Activated CD4-positive, alpha-beta T cell treated with anti-CD3 and anti-CD28 coated beads for 36 hours (primary cell): ENCODE data around the gene WNT6. TPM values are rescaled to one million over a fixed set of nuclear protein-coding genes. Genes with fewer than 3 reads are reported as not detected.

Experiments
- ATAC-seq: fragments of 200-7000 bp; cut with Tn5 transposase; one replicate; pipeline ENCODE4 v1.10.0; 2021; ENCODE audit warnings: mild to moderate bottlenecking, moderate library complexity
- CTCF ChIA-PET: fragments of 350-600 bp; sonication (Branson Sonifier 250); formaldehyde crosslinking; loops from one replicate; lab custom pipeline; 2021; ENCODE audit warnings: antibody characterized with exemption; lab: Charles Lee
- POLR2A ChIA-PET: fragments of 350-600 bp; sonication (Branson Sonifier 250); formaldehyde crosslinking; loops from one replicate; lab custom pipeline; 2021; ENCODE audit warnings: antibody characterized with exemption, inconsistent platforms; lab: Charles Lee
- DNase-seq: peaks from one replicate; pipeline ENCODE4 v3.0.0-alpha.2; 2020
- H3K27ac Mint-ChIP-seq: one replicate; pipeline ENCODE4 v1.8.0; 2021; ENCODE audit warnings: mixed read lengths
- H3K27me3 Mint-ChIP-seq: one replicate; pipeline ENCODE4 v1.8.0; 2021; ENCODE audit warnings: mixed read lengths
- H3K36me3 Mint-ChIP-seq: one replicate; pipeline ENCODE4 v1.8.0; 2021; ENCODE audit warnings: low read depth, mixed read lengths
- H3K4me1 Mint-ChIP-seq: one replicate; pipeline ENCODE4 v1.8.0; 2021; ENCODE audit warnings: mixed read lengths
- H3K4me3 Mint-ChIP-seq: one replicate; pipeline ENCODE4 v1.8.0; 2021; ENCODE audit warnings: mild to moderate bottlenecking, moderate library complexity, mixed read lengths
- H3K9me3 Mint-ChIP-seq: one replicate; pipeline ENCODE4 v1.8.0; 2021; ENCODE audit warnings: low read depth, mixed read lengths
- intact Hi-C, 2 experiments: fragments of 100-400 bp; cut with DNase I in 1 of 2; cut with micrococcal nuclease in 1 of 2; formaldehyde crosslinking; loops; one replicate each; pipeline versions ENCODE4 v1.14.2 to v1.15.1; 2022 to 2024; cut with DNase I, micrococcal nuclease
- total RNA-seq, 2 experiments: library from RNA; stranded (reverse); gene quantifications; one replicate each; pipeline ENCODE4 v1.2.3, GENCODE V29; 2021

WNT6 gene
- total RNA-seq, 2 experiments from 2014 or later = 0.30 TPM; not detected in 1

DNA sequence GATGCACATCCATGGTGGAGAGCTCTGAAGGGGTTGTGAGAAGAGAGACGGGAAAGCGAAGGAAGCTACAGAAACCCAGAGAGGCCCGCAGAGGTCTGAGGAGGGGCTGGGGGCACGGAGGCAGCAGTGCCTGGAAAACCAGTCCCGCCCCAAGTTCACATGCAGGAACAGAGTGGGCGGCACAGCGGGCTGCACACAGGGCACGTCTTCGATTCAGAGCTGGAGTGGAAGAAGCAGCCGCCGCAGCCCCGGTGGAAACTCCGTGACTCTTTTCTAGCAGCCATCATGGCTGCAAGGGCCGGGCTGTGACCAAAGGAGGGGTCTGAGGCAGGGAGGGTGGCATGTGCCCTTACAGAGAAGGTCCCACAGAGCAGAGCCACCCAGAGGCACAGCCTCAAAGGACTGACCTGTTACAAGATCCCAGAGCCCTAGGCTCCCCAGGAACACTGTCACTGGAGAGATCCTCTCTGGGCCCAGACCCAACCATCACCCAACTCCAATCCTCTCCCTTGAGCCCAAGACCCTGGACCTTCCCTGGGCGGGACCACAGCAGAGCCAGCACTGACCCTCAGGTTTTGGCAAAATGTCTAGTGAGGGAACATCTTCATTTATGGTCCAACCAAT is 38.7 kb upstream of the WNT6 start:
- H3K27ac Mint-ChIP-seq = no peak overlapping the region
- no peaks in the 10 kb centered on the region for H3K36me3 Mint-ChIP-seq
- H3K9me3 Mint-ChIP-seq = no peaks in the 10 kb centered on the region
- H3K27me3 Mint-ChIP-seq = peaks cover 10% of the 10 kb centered on the region
- DNase-seq (no peak), ATAC-seq (no peak)
- H3K4me1 Mint-ChIP-seq = no peaks in the 10 kb centered on the region
- ChIA-PET CTCF (interaction anchor here (0.7 kb wide), 1 partner anchor 10 kb away, joined by 3 read pairs; no protein-coding TSS in a partner anchor), POLR2A (interaction anchor here (0.5 kb wide), 1 partner anchor 117 kb away, joined by 3 read pairs; no protein-coding TSS in a partner anchor)
- H3K4me3 Mint-ChIP-seq = no peak overlapping the region
- intact Hi-C loops = no loop called here

DNA sequence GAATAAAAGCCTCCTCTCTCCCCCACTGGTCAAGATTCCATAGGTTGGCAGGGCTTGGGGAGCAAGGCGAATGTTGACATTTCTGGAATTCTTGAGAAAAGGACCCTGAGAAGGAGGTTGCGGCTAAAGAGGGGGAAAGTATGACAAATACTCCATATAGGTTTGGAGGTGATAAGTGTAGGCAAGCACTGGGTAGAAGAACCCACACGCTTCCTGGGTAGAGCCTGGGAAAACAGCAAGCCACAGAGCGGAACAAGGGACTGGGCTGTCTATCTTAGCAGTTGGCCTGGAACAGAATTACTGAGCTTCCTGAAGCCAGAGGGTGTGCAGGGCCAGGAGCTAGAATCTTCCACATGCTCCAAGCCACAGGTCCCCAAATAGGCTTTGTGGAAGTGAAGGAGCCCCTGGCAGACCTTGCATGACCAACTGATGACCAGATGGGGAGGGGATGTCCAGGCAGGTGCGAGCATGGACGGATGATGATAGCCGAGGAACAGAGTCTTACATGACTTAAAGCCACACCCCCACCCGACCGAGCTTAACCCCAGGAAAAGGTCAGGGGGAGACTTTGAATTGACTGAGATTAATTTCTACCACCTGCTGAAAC is 37.9 kb upstream of the WNT6 start:
- no peaks in the 10 kb centered on the region for H3K36me3 Mint-ChIP-seq
- no peak for DNase-seq
- CTCF ChIA-PET = interaction anchor here (1.7 kb wide), 1 partner anchor 26 kb away, joined by 8 read pairs; no protein-coding TSS in a partner anchor

DNA sequence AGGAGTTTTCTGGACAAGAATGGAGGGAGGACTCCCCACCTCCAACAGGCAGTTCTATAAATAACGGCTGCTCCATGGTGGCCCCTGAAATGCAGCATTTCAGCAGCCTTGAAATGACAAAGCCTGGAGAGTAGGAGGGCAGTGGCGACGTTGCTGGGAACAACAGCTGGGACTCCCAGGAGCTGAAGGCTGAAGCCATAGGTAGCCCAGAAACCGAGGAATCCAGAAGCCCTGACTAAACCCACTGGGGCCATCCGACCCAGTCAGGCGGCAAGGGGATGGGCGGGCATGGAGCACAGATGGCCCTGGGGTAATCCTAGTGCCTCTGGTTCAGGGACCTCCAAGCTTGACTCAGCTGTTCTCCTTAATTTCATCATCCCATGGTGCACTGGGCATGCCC is 37.0 kb upstream of the WNT6 start:
- Mint-ChIP-seq H3K27ac (no peak overlapping the region), H3K9me3 (no peaks in the 10 kb centered on the region), H3K36me3 (no peaks in the 10 kb centered on the region), H3K27me3 (peaks cover 3% of the 10 kb centered on the region), H3K4me3 (no peak overlapping the region), H3K4me1 (no peaks in the 10 kb centered on the region)
- ChIA-PET POLR2A (no interaction called here), CTCF (interaction anchor here (0.5 to 1.7 kb wide), 5 partner anchors 8 to 219 kb away, joined by 3 to 8 read pairs (median 4); no protein-coding TSS in a partner anchor)
- DNase-seq (no peak), ATAC-seq (no peak)
- intact Hi-C loops = no loop called here

More for the DNA sequence above, 37.9 kb upstream of the WNT6 start:
- Mint-ChIP-seq H3K9me3 (no peaks in the 10 kb centered on the region), H3K27ac (no peak overlapping the region), H3K4me1 (no peaks in the 10 kb centered on the region), H3K27me3 (peaks cover 7% of the 10 kb centered on the region), H3K4me3 (no peak overlapping the region)
- ATAC-seq = no peak
- POLR2A ChIA-PET = no interaction called here
- intact Hi-C loops = no loop called here

DNA sequence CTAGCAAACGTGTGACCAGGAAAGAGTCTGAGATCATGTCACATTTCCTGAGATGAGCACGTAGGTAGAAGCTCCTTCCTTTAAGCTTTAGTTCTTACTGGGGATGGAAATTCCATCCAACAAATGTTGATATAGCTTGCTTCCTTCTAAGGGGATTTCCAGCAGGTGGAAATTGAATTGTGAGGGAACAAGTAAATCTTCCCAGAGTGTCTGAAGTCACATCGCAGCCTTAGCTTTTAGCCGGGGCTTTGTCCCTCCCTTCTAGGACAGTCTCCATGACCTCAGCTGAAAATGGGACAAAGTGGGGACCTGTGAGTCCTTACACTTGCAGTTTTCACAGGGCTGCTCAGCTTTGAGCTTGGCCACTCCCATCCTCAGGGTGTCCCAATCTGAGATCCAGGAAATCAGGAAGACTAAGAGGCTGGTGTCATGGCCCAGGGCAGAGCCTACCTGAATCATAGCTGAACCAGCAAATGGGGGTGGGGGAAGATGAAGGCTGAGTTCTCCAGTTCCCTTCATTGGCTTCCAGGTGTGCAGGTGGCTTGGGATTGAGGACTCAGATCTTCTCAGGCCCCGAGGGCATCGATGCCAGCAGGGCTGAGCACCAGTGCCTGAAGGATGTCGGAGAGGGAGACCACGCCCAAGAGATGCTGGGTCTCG is 36.3 kb upstream of the WNT6 start:
- intact Hi-C loops = no loop called here
- ATAC-seq (no peak), DNase-seq (no peak)
- Mint-ChIP-seq H3K4me1 (no peaks in the 10 kb centered on the region), H3K27ac (no peak overlapping the region), H3K27me3 (peaks cover 2% of the 10 kb centered on the region), H3K9me3 (no peaks in the 10 kb centered on the region), H3K36me3 (no peaks in the 10 kb centered on the region), H3K4me3 (no peak overlapping the region)
- ChIA-PET POLR2A (no interaction called here), CTCF (interaction anchor here (0.5 to 1.7 kb wide), 4 partner anchors 9 to 37 kb away, joined by 3 to 8 read pairs (median 4); no protein-coding TSS in a partner anchor)

DNA sequence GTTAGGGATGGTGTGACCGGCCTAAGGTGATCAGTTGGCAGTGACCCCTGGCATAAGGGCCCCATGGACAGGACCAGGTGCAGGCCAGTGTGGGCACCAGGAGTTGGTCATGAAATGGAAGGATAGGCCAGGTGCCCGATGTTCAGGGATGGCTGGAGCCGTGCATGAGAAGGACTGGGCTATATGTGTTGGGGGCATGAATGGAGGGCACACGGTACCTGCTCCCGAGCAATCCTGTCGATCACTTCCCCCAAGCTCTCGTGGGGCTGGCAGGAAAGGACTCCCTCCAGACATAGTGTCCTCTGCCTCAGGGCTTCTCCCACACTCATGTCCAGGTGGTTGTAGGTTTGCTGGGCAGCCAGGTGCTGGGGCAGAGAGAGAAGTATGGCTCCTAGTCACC is 35.6 kb upstream of the WNT6 start:
- Mint-ChIP-seq H3K36me3 (no peaks in the 10 kb centered on the region), H3K9me3 (no peaks in the 10 kb centered on the region), H3K4me1 (no peaks in the 10 kb centered on the region), H3K27me3 (peaks cover 2% of the 10 kb centered on the region), H3K27ac (no peak overlapping the region), H3K4me3 (no peak overlapping the region)
- intact Hi-C loops = no loop called here
- ChIA-PET CTCF (interaction anchor here (0.9 to 1.1 kb wide), 3 partner anchors 13 to 28 kb away, joined by 3 to 4 read pairs (median 3); no protein-coding TSS in a partner anchor), POLR2A (no interaction called here)
- ATAC-seq (no peak), DNase-seq (no peak)

DNA sequence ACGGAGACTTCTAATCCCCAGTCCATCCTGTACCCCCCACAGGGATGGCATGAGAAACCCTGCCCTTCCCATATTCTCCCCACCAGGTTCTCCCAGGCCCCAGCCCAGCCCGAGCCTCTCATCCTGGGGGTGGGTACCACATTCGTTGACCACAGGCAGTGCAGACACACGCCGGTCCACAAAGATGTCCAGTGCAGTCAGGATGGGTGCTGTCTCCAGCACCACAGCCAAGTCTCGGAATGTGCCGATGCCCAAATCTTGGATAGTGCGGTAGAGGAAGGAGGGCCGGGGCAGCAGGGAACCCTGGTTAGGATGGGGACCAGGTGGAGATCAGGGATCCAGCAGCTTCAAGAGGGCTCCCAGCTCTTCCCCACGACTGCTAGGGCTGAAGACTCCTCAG is 32.8 kb upstream of the WNT6 start:
- Mint-ChIP-seq H3K36me3 (no peaks in the 10 kb centered on the region), H3K4me3 (no peak overlapping the region), H3K27me3 (peaks cover 12% of the 10 kb centered on the region), H3K4me1 (no peaks in the 10 kb centered on the region), H3K27ac (no peak overlapping the region), H3K9me3 (no peaks in the 10 kb centered on the region)
- ATAC-seq = no peak
- intact Hi-C loops = no loop called here
- ChIA-PET POLR2A (no interaction called here), CTCF (no interaction called here)
- DNase-seq = no peak

DNA sequence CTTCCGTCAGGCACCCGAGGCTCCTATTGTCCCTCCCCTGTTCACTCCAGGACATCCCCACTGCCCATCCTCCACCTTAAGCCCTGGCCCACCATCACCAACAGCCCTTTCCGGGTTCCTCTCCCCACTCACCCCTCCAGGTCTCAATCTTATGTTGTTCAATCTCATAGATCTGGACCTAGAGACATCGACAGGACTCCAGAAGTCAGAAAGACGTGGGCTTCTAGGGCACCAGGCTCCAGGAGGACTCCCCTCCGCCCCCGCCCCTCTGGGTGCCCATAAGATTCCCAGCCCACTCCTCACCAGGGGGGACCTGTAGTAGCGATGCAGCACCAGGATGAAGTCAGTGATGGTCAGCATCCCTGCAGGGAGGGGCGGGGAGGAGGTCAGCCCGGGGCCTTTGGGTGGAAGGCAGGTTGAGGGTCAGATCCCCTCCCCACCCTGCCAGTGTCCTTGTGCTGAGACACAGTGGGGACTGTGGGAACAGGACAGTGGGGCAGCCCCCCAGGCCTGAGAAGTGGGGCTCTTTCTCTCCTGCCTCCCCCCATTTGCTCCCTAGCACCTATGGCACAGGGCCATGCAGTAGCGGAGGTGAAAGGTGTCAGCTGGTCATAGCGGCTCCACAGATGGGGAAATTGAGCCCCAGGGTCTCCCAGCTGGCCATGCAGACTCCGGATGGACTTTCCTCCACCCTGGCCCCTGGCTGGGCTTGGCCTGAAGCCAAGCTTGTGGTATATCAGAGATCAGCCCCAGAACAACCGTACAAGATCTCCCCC is 31.7 kb upstream of the WNT6 start:
- H3K9me3 Mint-ChIP-seq = no peaks in the 10 kb centered on the region
- intact Hi-C loops = no loop called here
- POLR2A ChIA-PET = no interaction called here
- DNase-seq = no peak
- H3K27ac Mint-ChIP-seq = no peak overlapping the region
- no peaks in the 10 kb centered on the region for H3K36me3 Mint-ChIP-seq
- H3K4me3 Mint-ChIP-seq = no peak overlapping the region
- CTCF ChIA-PET = interaction anchor here (0.5 kb wide), 1 partner anchor 187 kb away, joined by 3 read pairs; no protein-coding TSS in a partner anchor
- ATAC-seq = no peak
- no peaks in the 10 kb centered on the region for H3K4me1 Mint-ChIP-seq
- H3K27me3 Mint-ChIP-seq = peaks cover 20% of the 10 kb centered on the region

DNA sequence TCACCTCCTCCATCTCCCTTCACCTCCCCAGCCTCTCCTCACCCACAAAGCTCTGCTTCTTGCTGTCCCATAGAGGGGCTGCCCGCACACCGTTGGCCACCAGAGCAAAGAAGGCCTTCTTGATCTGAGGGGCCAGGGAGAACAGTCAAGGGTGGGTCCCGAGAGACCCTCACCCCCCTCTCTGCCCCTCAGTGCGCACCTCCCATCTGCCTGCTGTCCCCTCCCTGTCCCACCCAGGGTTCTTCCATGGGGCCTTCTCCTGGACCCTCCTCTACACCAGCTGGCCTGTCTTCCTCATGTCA is 31.2 kb upstream of the WNT6 start:
- H3K36me3 Mint-ChIP-seq = no peaks in the 10 kb centered on the region
- ChIA-PET POLR2A (no interaction called here), CTCF (interaction anchor here (0.5 kb wide), 1 partner anchor 187 kb away, joined by 3 read pairs; no protein-coding TSS in a partner anchor)
- H3K4me3 Mint-ChIP-seq = no peak overlapping the region
- H3K27me3 Mint-ChIP-seq = peaks cover 20% of the 10 kb centered on the region
- intact Hi-C loops = no loop called here
- ATAC-seq = no peak
- DNase-seq = no peak
- H3K9me3 Mint-ChIP-seq = no peaks in the 10 kb centered on the region
- no peak overlapping the region for H3K27ac Mint-ChIP-seq
- no peaks in the 10 kb centered on the region for H3K4me1 Mint-ChIP-seq

DNA sequence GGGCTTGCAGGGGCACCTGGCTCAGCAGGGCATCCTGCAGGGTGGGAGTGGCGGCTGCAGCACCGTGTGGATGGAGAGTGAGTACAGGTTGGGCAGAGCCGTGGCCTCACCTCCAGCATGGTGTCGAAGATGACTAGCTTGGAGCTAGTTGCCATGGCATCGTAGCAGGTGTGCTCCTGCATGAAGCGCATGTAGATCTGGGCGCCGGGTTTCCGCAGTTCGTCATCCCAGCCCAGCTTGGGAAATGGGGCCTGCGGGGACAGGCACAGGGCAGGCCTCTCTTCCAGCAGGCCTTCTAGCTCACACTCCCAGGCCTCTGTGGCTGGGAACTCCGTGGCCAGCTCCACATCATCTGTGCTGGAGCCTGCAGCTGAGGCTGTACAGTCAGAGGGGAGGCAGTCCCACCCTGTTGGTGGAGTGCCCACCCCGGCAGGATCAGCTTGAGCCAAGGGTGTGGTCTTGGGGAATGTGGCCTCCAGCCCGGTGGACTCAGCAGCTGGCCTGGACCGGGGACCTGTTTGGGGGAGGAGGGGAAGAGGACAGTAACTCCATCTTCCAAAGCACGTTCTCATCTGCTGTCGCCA is 29.6 kb upstream of the WNT6 start:
- no peak overlapping the region for H3K4me3 Mint-ChIP-seq
- CTCF ChIA-PET = interaction anchor here (0.9 to 1.4 kb wide), 3 partner anchors 10 to 152 kb away, joined by 3 to 8 read pairs (median 3); no protein-coding TSS in a partner anchor
- POLR2A ChIA-PET = no interaction called here
- H3K27me3 Mint-ChIP-seq = peaks cover 22% of the 10 kb centered on the region
- intact Hi-C loops = no loop called here
- ATAC-seq = no peak
- no peak for DNase-seq
- no peaks in the 10 kb centered on the region for H3K4me1 Mint-ChIP-seq
- H3K36me3 Mint-ChIP-seq = no peaks in the 10 kb centered on the region
- H3K9me3 Mint-ChIP-seq = no peaks in the 10 kb centered on the region
- no peak overlapping the region for H3K27ac Mint-ChIP-seq

DNA sequence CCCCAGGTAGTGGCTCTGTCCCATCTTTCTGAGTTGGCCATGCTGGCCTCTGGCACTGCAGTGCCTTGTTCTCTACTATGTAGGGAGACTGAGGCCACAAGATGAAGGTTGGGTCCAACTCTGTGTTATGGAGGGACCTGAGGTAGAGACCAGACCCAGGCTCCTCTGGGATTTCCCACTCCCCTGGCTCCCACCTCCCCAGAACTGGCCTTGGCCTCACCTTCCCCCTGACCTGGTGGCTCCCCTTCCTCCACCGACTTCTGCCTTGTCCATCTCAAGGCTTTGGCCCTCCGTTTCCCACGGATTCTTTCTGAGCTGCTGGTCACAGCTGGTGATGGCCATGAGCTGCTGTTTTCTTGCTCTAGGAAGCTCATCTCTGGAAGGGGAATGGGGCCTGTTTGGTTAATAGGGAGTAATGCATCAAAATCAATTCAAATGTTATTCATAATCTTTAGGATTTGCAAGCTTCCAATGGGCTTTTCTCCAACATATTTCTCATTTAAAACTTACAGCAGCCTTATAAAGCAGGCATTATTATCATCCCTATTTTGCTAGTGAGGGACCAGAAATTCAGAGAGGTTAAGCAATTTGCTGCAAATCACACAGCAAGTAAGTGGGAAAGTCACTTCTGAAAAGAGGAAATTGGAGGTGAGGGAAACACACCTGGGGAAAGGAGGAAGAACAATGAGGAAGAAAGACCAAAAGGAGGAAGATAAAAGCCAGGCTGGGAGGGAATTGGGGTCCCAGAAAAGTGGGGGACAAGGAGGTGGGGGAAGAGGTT is 28.9 kb upstream of the WNT6 start:
- Mint-ChIP-seq H3K36me3 (no peaks in the 10 kb centered on the region), H3K4me1 (no peaks in the 10 kb centered on the region), H3K9me3 (no peaks in the 10 kb centered on the region), H3K27me3 (peaks cover 22% of the 10 kb centered on the region), H3K4me3 (no peak overlapping the region), H3K27ac (no peak overlapping the region)
- no peak for DNase-seq
- ChIA-PET CTCF (interaction anchor here (0.9 to 1.4 kb wide), 3 partner anchors 10 to 101 kb away, joined by 3 to 8 read pairs (median 4); no protein-coding TSS in a partner anchor), POLR2A (no interaction called here)
- no peak for ATAC-seq
- intact Hi-C loops = no loop called here
